Loucy (cell line): ENCODE data around the gene NANOS3.

Experiments used
- CTCF ChIP-seq: fragments of 200-600 bp; sonication (generic); conservative IDR thresholded peaks from 2 replicates; pipeline ENCODE4 v1.5.1; 2014; ENCODE audit warnings: mild to moderate bottlenecking, antibody characterized with exemption, low read length
- EZH2phosphoT487 ChIP-seq: fragments of 200-600 bp; IDR thresholded peaks from 2 replicates; pipeline ENCODE4 v1.6.1; 2018; ENCODE audit warnings: antibody characterized with exemption, mild to moderate bottlenecking, moderate library complexity, borderline replicate concordance

GRCh38 chr19:13902993-13903555 is 26.1 kb downstream of the NANOS3 start:
- TF ChIP-seq EZH2phosphoT487: no peak
- TF ChIP-seq CTCF: peak; percentile 68
